HG03439 (cell line): ENCODE measurements around the gene GGPS1.
"Not testable (repeated sequence)": the region's sequence is repeated elsewhere in the genome, so short reads cannot be mapped to it uniquely, and the experiment has no call there.

Experiments used
- ATAC-seq: cut with Tn5 transposase; IDR thresholded peaks from one replicate; pipeline ENCODE4 v1.9.1; 2021; ENCODE audit warnings: mild to moderate bottlenecking, moderate library complexity; ENCODE audit not compliant: unreplicated experiment

GGPS1 gene

DNA sequence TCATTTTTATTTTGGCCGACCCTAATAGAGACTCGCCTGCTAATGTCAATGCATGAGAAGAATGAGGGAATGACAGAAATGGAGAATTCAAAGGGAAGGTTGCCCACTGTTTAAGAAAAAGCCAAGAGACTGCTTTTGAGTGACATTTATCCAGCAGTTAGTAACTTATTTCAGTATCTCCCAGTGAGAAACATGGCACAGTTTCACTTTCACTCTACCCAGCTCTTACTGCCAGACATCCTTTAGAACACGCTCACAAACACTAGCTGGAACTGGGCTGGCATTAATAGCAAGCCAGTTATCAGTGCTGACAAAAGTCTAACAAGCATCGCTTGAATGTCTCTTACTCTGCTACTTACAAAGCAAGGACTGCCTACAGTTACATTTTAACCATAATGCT is 8.5 kb downstream of the GGPS1 start:
- no peak for ATAC-seq

DNA sequence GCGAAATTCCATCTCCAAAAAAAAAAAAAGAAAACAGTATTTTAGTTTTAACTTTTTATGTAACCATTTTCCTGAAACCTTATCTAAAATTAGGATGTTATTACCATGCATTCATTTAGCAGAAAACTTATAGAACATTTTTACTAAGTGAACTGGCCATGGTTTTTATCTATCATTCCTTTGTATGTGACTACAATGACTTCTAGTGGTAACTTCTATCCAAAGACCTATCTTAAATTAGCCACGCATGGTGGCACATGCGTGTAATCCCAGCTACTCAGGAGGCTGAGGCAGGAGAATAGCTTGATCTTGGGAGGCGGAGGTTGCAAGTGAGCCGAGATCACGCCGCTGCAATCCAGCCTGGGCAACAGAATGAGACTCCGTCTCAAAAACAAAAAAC is 11.4 kb downstream of the GGPS1 start:
- no peak for ATAC-seq

DNA sequence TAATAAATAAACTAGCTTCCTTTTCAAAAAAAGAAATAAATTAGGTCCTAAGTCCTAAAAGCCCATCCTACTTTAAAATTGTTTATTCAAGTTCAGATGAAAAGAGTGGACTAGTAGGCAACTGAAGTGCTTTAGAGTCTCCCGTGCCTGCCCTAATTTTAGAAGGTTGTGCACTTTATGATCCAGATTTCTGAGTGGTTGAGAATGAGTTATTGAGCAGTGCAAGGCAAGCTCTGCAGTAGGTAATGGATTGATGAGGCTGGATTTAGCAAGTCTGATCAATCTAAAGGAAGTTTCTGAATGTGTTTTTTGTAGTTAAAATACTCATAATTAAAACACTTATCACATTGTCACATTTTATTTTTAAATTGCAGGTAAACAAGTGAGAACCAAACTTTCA is 13.0 kb downstream of the GGPS1 start:
- ATAC-seq, result no peak

DNA sequence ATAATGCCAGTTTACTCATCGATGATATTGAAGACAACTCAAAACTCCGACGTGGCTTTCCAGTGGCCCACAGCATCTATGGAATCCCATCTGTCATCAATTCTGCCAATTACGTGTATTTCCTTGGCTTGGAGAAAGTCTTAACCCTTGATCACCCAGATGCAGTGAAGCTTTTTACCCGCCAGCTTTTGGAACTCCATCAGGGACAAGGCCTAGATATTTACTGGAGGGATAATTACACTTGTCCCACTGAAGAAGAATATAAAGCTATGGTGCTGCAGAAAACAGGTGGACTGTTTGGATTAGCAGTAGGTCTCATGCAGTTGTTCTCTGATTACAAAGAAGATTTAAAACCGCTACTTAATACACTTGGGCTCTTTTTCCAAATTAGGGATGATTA is 13.7 kb downstream of the GGPS1 start:
- no peak for ATAC-seq

DNA sequence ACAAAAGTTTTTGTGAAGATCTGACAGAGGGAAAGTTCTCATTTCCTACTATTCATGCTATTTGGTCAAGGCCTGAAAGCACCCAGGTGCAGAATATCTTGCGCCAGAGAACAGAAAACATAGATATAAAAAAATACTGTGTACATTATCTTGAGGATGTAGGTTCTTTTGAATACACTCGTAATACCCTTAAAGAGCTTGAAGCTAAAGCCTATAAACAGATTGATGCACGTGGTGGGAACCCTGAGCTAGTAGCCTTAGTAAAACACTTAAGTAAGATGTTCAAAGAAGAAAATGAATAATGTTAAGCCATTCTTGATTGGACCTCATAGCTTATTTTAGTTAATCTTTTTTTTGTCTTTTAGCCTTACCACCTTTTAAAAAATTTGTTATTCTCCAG is 14.1 kb downstream of the GGPS1 start:
- no peak for ATAC-seq

DNA sequence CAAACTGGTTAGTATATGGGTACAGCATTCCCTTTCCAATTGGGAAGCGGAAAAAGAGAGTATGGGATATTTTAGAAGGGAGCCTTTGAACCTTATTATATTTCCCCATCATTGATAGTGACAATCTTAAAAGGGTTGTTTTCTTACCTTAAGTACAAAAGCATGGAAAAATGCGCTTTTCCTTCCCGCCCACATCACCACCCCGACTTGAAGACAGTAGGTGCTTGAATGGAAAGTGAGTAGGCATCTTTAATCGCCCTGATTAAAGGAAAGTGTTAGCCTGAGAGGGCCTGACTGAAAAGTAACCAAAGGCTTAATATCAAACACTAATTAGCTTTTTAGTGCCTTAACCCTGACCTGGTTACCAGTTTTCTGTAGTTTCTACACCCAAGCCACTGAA is 15.4 kb downstream of the GGPS1 start:
- ATAC-seq, result no peak

DNA sequence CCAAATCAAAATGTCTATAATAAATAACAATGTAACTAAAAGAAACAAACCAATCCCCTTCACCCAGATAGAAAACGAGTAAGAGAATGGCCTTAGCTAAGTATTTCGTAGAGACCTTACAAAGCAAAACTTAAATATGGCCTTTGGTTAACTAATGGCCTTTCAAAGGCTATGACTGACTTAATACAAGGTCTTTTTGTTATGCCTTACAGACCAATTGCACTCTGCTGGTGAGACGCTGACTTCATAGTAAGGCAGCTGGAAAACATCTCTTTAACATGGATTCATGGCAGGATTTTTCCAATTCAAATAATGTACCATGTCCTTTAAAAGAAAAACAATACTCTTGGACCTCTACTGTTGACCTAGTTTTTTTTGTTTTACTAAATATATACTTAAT is 23.1 kb downstream of the GGPS1 start:
- no peak for ATAC-seq

DNA sequence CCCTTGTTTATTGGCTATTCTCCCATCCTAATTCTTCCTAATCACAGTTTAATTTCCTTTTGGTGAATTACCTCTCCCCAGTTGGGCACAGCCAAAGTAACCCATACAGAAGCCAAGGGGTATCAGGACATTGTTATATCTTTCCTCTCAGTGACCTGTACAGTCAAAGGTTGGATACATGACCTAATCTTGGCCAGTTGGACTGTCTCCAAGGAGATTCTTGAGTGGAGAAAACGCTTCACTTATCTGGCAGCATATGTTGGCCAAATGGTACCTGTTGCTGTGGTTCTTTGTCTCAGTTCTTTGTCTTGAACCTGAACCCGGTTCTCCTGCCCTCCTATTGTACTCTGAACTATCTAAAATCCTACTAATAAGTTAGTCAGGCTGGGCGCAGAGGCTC is 23.5 kb downstream of the GGPS1 start:
- ATAC-seq, result no peak

DNA sequence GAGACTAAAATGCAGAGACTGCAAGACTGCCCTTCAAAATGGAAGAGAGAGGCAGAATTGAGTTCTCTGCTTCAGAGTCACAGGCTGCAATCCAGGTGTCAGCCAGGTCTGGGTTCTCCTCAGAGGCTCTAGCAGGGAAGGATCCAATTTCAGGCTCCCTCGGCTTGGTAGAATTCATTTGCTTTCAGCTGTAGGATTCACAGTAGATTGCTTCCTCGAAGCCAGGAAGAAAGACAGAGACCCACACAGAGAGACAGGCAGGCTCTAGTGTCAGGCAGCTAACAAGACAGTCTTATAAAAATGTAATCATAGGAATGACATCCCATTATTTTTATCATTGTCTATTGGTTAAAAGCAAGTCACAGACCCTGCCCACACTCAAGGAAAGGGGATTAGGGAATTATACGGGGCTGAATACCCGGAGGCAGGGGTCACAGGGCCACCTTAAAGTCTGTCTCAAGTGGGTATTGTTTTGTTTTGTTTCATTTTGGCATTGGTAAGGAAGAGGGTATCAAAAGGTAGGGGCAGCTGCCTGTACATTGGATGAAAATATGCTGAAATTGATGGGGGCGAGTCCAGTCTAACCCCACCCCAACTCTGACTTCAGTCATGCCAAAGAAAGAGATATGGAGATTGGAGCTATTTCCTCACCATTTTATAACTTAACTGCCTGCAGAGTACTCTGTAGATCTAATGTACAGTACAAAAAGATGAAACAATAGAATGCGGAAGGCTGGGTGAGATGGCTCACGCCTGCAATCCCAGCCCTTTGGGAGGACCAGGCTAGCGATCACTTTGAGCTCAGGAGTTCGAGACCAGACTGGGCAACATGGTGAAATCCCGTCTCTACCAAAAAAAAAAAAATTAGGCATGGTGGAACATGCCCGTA is 29.4 kb downstream of the GGPS1 start:
- no peak for ATAC-seq

DNA sequence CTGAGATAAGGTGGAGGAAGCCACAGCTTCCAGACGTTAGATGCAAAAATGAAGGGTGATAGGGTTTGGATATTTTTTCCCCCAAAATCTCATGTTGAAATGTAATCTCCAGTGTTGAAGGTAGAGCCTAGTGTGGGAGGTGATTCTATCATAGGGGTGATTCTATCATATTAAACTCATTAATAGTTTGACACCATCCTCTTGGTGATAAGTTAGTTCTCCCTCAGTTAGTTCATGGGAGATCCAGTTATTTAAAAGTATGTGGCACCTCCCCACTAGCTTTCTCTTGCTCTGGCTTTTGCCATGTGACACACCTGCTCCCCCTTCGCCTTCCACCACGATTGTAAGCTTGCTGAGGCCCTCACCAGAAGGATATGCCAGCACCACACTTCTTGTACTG is 30.5 kb downstream of the GGPS1 start:
- ATAC-seq, result no peak

DNA sequence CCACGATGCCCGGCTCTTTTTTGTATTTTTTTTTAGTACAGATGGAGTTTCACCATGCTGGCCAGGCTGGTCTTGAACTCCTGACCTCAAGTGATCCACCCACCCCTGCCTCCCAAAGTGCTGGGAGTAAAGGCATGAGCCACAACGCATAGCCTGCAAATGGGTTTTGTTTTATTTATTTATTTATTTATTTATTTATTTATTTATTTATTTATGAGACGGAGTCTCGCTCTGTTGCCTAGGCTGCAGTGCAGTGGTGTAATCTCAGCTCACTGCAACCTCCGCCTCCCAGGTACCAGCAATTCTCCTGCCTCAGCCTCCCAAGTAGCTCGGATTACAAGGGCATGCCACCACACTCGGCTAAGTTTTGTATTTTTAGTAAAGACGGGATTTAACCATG is 35.8 kb downstream of the GGPS1 start:
- ATAC-seq, result not testable (repeated sequence)

DNA sequence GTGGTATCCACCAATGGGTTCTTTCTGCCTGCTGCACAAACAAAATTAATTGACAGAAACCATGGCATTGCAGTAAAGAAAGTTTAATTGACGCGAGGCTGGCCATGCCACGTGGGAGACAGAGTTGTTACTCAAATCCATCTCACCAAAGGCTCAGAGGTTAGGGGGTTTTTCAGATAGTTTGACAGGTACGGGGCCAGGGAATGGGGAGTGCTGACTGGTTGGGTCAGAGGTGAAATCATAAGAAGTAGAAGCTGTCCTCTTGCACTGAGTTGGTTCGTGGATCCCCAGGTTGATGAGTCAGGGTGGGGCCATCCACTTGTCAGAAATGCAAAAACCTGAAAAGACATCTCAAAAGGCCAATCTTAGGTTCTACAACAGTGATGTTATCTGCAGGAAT is 37.9 kb downstream of the GGPS1 start:
- ATAC-seq, result no peak

DNA sequence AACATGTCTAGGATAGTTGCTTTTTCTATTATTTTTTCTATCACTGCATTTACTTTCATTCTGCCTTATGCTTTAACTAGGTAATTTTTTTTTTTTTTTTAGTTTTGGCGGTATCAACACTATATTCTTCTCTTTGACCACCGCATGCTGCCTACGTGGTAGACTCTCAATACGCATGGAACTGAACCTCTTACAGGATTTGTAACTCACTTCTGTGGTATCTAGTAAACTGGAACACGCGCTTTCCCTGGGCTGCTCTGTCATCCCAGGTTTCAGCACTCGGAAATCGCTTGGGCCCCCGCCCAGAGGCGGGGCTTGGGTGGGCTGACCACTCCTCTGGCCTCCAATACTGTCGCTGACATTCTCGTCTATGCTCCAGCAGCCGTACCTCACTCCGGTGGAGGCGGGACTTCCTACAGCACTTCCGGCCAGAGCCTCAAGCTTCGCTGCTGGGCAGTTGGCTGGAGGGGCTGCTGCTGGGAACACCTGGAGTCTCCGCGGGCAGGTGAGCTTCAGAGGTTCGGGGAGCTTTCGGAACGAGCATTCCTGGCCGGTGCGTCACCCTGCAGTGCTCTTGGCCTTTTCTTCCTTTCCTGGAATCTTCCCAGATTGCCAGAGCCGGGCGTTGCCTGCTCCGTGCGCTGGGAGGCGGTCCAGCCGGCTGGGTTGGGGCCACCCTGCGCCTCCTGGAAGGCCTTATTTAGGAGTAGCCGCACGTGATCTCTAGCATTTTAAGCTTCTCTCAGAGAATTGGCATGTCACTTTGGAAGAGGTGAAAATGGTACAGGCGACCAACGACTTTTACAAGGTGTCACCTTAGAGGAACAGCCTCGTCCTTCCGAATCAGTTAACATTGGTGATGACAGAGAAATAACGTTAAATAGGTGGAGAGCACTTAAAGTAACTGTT is 38.9 kb downstream of the GGPS1 start, which contains the start of gene TBCE:
TBCE (plus strand) TSS at position 428 of the 909 bp plus-strand sequence. CDS start 12,623 bp downstream, outside the sequence.
- peak; percentile 99 for ATAC-seq

DNA sequence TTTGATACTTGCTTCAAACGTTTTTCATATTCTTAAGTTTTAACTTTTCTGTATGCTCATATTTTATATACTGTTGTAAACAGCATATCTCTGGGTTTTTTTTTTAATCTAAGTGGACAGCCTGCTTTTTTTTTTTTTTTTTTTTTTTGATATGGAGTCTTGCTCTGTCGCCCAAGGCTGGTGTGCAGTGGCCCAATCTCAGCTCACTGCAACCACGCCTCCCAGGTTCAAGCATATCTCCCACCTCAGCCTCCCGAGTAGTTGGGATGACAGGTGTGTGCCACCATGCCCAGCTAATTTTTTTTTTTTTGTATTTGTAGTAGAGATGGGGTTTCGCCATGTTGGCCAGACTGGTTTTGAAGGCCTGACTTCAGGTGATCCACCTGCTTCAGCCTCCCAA is 40.1 kb downstream of the GGPS1 start:
- no peak for ATAC-seq

DNA sequence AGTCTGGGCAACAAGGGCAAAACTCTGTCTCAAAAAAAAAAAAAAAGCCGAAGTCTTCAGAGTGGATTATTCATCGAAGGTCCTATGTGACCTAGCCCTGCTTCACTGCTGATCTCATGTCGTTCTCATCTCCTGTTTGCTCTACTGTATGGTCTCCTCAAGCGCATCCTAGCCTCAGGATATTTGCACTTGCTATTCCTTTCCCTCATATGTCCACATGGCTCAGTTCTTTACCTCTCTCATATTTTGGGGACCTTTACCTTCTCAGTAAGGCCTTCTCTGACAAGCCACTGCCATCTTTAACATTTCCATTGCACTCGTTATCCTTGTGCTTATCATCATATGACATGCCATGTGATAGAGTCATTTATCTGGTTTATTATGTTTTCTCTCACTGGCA is 41.4 kb downstream of the GGPS1 start:
- no peak for ATAC-seq

DNA sequence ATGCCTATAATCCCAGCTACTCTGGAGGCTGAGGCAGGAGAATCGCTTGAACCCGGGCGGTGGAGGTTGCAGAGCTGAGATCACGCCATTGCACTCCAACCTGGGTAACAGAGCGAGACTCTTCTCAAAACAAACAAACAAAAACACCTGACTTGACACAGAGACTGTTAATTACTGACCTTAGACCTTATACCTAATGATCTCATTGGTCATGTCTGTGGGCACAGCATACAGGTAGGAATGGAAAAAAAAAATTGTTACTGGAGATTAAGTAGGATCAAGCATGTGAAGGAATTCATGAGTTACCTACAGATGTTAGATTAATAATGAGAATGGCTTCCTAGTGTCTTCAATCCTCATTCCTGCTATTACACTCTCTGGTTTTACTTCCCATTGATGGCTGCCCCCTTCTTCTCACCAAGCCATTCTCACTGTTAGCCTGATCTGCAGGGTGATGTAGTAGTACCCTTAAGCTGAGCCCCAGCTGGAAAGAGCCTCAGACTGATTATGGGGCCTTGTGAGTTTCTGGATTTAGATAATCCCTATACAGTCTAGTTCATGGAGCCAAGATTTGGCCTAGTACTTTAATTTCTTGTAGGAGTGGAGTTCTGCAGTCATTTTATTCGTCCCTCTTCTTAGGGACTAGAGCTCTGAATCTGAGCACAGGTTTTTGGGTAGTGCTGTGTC is 47.7 kb downstream of the GGPS1 start:
- ATAC-seq, result no peak

DNA sequence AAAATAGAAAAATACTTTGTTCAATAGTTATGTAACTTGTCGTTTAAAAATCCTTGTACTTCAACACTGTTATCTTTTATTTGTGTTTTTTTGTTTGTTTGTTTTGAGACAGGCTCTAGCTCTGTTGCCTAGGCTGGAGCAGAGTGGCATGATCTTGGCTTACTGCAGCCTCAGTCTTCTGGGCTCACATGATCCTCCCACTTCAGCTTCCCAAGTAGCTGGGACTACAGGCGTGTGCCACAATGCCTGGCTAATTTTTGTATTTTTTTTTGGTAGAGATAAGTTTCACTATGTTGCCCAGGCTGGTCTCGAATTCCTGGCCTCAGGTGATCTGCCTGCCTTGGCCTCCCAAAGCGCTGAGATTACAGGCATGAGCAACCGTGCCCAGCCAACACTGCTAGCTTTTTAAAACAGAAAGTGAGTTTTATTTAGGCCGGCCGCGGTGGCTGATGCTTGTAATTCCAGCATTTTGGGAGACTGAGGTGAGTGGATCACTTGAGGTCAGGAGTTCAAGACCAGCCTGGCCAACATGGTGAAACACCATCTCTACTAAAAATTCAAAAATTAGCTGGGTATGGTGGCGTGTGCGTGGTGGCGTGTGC is 49.9 kb downstream of the GGPS1 start:
- ATAC-seq, result not testable (repeated sequence)

DNA sequence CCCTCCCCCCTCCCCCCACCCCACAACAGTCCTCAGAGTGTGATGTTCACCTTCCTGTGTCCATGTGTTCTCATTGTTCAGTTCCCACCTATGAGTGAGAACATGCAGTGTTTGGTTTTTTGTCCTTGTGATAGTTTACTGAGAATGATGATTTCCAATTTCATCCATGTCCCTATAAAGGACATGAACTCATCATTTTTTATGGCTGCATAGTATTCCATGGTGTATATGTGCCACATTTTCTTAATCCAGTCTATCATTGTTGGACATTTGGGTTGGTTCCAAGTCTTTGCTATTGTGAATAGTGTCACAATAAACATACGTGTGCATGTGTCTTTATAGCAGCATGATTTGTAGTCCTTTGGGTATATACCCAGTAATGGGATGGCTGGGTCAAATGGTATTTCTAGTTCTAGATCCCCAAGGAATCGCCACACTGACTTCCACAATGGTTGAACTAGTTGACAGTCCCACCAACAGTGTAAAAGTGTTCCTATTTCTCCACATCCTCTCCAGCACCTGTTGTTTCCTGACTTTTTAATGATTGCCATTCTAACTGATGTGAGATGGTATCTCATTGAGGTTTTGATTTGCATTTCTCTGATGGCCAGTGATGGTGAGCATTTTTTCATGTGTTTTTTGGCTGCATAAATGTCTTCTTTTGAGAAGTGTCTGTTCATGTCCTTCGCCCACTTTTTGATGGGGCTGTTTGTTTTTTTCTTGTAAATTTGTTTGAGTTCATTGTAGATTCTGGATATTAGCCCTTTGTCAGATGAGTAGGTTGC is 53.8 kb downstream of the GGPS1 start:
- ATAC-seq, result not testable (repeated sequence)

DNA sequence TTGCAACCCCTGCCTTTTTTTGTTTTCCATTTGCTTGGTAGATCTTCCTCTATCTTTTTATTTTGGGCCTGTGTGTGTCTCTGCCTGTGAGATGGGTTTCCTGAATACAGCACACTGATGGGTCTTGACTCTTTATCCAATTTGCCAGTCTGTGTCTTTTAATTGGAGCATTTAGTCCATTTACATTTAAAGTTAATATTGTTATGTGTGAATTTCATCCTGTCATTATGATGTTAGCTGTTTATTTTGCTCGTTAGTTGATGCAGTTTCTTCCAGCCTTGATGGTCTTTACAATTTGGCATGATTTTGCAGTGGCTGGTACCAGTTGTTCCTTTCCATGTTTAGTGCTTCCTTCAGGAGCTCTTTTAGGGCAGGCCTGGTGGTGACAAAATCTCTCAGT is 57.3 kb downstream of the GGPS1 start:
- not testable (repeated sequence) for ATAC-seq

DNA sequence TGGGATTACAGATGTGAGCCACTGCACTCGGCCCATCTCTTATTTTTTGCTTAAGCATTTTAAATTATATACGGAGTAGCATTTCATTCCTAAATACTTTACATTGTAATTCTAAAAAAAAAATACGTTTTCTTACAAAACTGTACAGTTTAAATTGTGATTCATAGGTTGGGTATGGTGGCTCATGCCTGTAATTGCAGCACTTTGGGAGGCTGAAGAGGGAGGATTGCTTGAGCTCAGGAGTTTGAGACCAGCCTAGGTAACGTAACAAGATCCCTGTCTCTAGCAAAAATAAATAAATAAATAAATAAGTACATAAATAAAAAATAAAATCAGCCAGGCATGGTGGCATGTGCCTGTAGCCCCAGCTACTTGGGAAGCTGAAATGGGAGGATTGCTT is 63.5 kb downstream of the GGPS1 start:
- no peak for ATAC-seq
